H9 (cell line): Measurements from ENCODE around the gene RAC2. TPM values are rescaled to one million over a fixed set of nuclear protein-coding genes. Genes with fewer than 3 reads are reported as not detected.
A peak's percentile ranks its signal among the peaks of the same experiment; 100 is the strongest.

ENCODE experiments used
- DNase-seq: peaks from one replicate; pipeline ENCODE4 v3.0.0-alpha.2; 2017
- H2AFZ ChIP-seq: one replicate; pipeline ENCODE4 v1.6.1; 2013; ENCODE audit warnings: mild to moderate bottlenecking, low read length, control low read depth, moderate library complexity
- H2AK5ac ChIP-seq: 2 replicates; pipeline ENCODE4 v1.6.1; 2013; ENCODE audit warnings: low read length, control low read depth, mixed read lengths; ENCODE audit not compliant: insufficient read length
- H2BK120ac ChIP-seq: one replicate; pipeline ENCODE4 v1.6.1; 2013; ENCODE audit warnings: low read depth, mild to moderate bottlenecking, low read length, control low read depth, inconsistent platforms; ENCODE audit not compliant: poor library complexity, severe bottlenecking
- H2BK12ac ChIP-seq: 2 replicates; pipeline ENCODE4 v1.6.1; 2013; ENCODE audit warnings: low read length, control low read depth, mixed read lengths, low read depth; ENCODE audit not compliant: insufficient read length
- H2BK15ac ChIP-seq: 2 replicates; pipeline ENCODE4 v1.6.1; 2013; ENCODE audit warnings: low read depth, low read length, control low read depth
- H2BK20ac ChIP-seq: one replicate; pipeline ENCODE4 v1.6.1; 2013; ENCODE audit warnings: low read depth, mild to moderate bottlenecking, low read length, control low read depth, inconsistent platforms; ENCODE audit not compliant: poor library complexity, severe bottlenecking
- H2BK5ac ChIP-seq: 2 replicates; pipeline ENCODE4 v1.6.1; 2013; ENCODE audit warnings: low read length, control low read depth, mixed read lengths; ENCODE audit not compliant: insufficient read length
- H3K14ac ChIP-seq: 2 replicates; pipeline ENCODE4 v1.6.1; 2013; ENCODE audit warnings: low read length, control low read depth; ENCODE audit not compliant: insufficient read depth
- H3K18ac ChIP-seq: 2 replicates; pipeline ENCODE4 v1.6.1; 2013; ENCODE audit warnings: low read depth, mild to moderate bottlenecking, mixed read lengths, low read length, control low read depth; ENCODE audit not compliant: insufficient read length
- H3K23ac ChIP-seq: 2 replicates; pipeline ENCODE4 v1.6.1; 2013; ENCODE audit warnings: low read length, control low read depth, mixed read lengths, low read depth; ENCODE audit not compliant: insufficient read length
- H3K23me2 ChIP-seq: 2 replicates; pipeline ENCODE4 v1.6.1; 2013; ENCODE audit warnings: low read depth, mild to moderate bottlenecking, mixed read lengths, low read length, control low read depth; ENCODE audit not compliant: insufficient read length, poor library complexity, severe bottlenecking
- H3K27ac ChIP-seq: 2 replicates; pipeline ENCODE4 v1.5.1; 2013; ENCODE audit warnings: low read length, control low read depth, mixed read lengths, low read depth; ENCODE audit not compliant: insufficient read length
- H3K27me3 ChIP-seq: 2 replicates; pipeline ENCODE4 v1.6.1; 2013; ENCODE audit warnings: low read length, control low read depth, inconsistent platforms; ENCODE audit not compliant: insufficient read depth
- H3K4ac ChIP-seq: 2 replicates; pipeline ENCODE4 v1.6.1; 2013; ENCODE audit warnings: low read depth, mild to moderate bottlenecking, control low read depth, inconsistent platforms, low read length, moderate library complexity
- H3K4me1 ChIP-seq: 2 replicates; pipeline ENCODE4 v1.6.1; 2013; ENCODE audit warnings: low read length, control low read depth, inconsistent platforms; ENCODE audit not compliant: insufficient read depth
- H3K4me2 ChIP-seq: 2 replicates; pipeline ENCODE4 v1.6.1; 2013; ENCODE audit warnings: low read length, control low read depth, mixed read lengths; ENCODE audit not compliant: insufficient read length, insufficient read depth
- H3K56ac ChIP-seq: 2 replicates; pipeline ENCODE4 v1.6.1; 2013; ENCODE audit warnings: low read depth, mild to moderate bottlenecking, mixed read lengths, low read length, control low read depth; ENCODE audit not compliant: insufficient read length
- H3K79me1 ChIP-seq: 2 replicates; pipeline ENCODE4 v1.6.1; 2013; ENCODE audit warnings: low read depth, mild to moderate bottlenecking, moderate library complexity, low read length, control low read depth, inconsistent platforms; ENCODE audit not compliant: insufficient read depth, poor library complexity, severe bottlenecking
- H3K79me2 ChIP-seq: 2 replicates; pipeline ENCODE4 v1.6.1; 2013; ENCODE audit warnings: low read length, control low read depth, inconsistent platforms; ENCODE audit not compliant: insufficient read depth
- H3K9ac ChIP-seq: 2 replicates; pipeline ENCODE4 v1.6.1; 2013; ENCODE audit warnings: low read length, control low read depth, mixed read lengths; ENCODE audit not compliant: insufficient read length; ENCODE audit errors: extremely low read depth
- H3K9me3 ChIP-seq: one replicate; pipeline ENCODE4 v1.6.1; 2013; ENCODE audit warnings: low read depth, low read length, inconsistent platforms; ENCODE audit not compliant: control insufficient read depth
- H3T11ph ChIP-seq: one replicate; pipeline ENCODE4 v1.6.1; 2013; ENCODE audit warnings: mild to moderate bottlenecking, low read length, control low read depth, inconsistent platforms
- H4K20me1 ChIP-seq: one replicate; pipeline ENCODE4 v1.6.1; 2013; ENCODE audit not compliant: control insufficient read depth, insufficient read length, insufficient read depth
- H4K5ac ChIP-seq: 2 replicates; pipeline ENCODE4 v1.6.1; 2013; ENCODE audit warnings: low read depth, mild to moderate bottlenecking, mixed read lengths, low read length, control low read depth; ENCODE audit not compliant: insufficient read length
- H4K8ac ChIP-seq: replicated peaks from 2 replicates; pipeline ENCODE4 v1.6.1; 2013; ENCODE audit warnings: low read length, control low read depth, mixed read lengths, low read depth; ENCODE audit not compliant: insufficient read length
- H4K91ac ChIP-seq: 2 replicates; pipeline ENCODE4 v1.6.1; 2013; ENCODE audit warnings: low read depth, mild to moderate bottlenecking, moderate library complexity, mixed read lengths, low read length, control low read depth; ENCODE audit not compliant: insufficient read length
- H3K27ac Mint-ChIP-seq, 3 experiments: 2 replicates in 2 of 3; 3 replicates in 1 of 3; pipeline ENCODE4 v1.8.0; 2020 to 2021; ENCODE audit warnings: mixed read lengths in 3 of 3, mild to moderate bottlenecking in 1 of 3, moderate library complexity in 1 of 3
- H3K27me3 Mint-ChIP-seq: 2 replicates; pipeline ENCODE4 v1.8.0; 2021; ENCODE audit warnings: low read depth, mild to moderate bottlenecking, moderate library complexity, mixed read lengths
- H3K36me3 Mint-ChIP-seq, 3 experiments: 2 replicates in 2 of 3; 3 replicates in 1 of 3; pipeline ENCODE4 v1.8.0; 2020 to 2021; ENCODE audit warnings: low read depth in 3 of 3, mixed read lengths in 3 of 3; ENCODE audit not compliant: insufficient read depth in 1 of 3
- H3K4me1 Mint-ChIP-seq, 2 experiments: 2 replicates each; pipeline ENCODE4 v1.8.0; 2020; ENCODE audit warnings: mixed read lengths in 2 of 2
- H3K4me3 Mint-ChIP-seq, 2 experiments: 2 replicates in 1 of 2; 3 replicates in 1 of 2; pipeline ENCODE4 v1.8.0; 2020 to 2021; ENCODE audit warnings: mild to moderate bottlenecking in 2 of 2, mixed read lengths in 2 of 2, moderate library complexity in 1 of 2
- H3K9me3 Mint-ChIP-seq, 2 experiments: 2 replicates in 1 of 2; 3 replicates in 1 of 2; pipeline ENCODE4 v1.8.0; 2020; ENCODE audit warnings: mild to moderate bottlenecking in 2 of 2, mixed read lengths in 2 of 2, moderate library complexity in 1 of 2
- WGBS: extraction: QIAGEN DNeasy Blood & Tissue Kit; methylation state at CpG from one replicate; pipeline ENCODE4 v1.1.7; 2013; ENCODE audit warnings: missing lambda C conversion rate, low lambda C conversion rate, mixed read lengths; ENCODE audit not compliant: insufficient read length; ENCODE audit errors: extremely low coverage; 5-methylcytosine and 5-hydroxymethylcytosine counted together
- total RNA-seq: library from RNA; stranded (reverse); gene quantifications from 2 replicates; pipeline ENCODE4 v1.2.1, GENCODE V29; 2021
- TF ChIP-seq, protein P1 (sequence below): fragments of 200-600 bp; sonication (generic); conservative IDR thresholded peaks from 3 replicates; pipeline ENCODE4 v1.8.0; 2021; ENCODE audit warnings: antibody characterized with exemption, mild to moderate bottlenecking

Gene RAC2
- total RNA-seq, 1 experiment from 2014 or later: 2.8 TPM

- Histone ChIP-seq H2BK15ac (no peak overlapping the region), H3K9me3 (no peaks in the 10 kb centered on the region), H2BK120ac (no peak overlapping the region), H2BK12ac (no peak overlapping the region), H3K79me1 (no peaks in the 10 kb centered on the region), H4K91ac (no peak overlapping the region), H3K23ac (no peak overlapping the region), H3K27ac (no peak overlapping the region), H2BK20ac (no peak overlapping the region), H4K5ac (no peak overlapping the region), H3K4me1 (no peaks in the 10 kb centered on the region), H3K14ac (no peak overlapping the region), H3K18ac (no peak overlapping the region), H3K23me2 (no peaks in the 10 kb centered on the region), H2AFZ (no peak overlapping the region), H3T11ph (no peak overlapping the region), H2BK5ac (no peak overlapping the region), H3K56ac (no peak overlapping the region), H4K20me1 (no peaks in the 10 kb centered on the region), H2AK5ac (no peak overlapping the region), H3K9ac (no peak overlapping the region), H3K4ac (no peak overlapping the region), H3K27me3 (no peaks in the 10 kb centered on the region), H3K4me2 (no peak overlapping the region), H3K79me2 (no peaks in the 10 kb centered on the region), H4K8ac (no peak overlapping the region)
- Mint-ChIP-seq H3K4me1 (peaks cover 10 to 29% of the 10 kb centered on the region in 2 experiments), H3K9me3 (no peaks in the 10 kb centered on the region; a peak in 1 of 5 replicates), H3K27ac (no peak overlapping the region; a peak in 1 of 7 replicates), H3K36me3 (no peaks in the 10 kb centered on the region), H3K4me3 (peak overlapping the region in 1 of 2 experiments; percentile 7; a peak in 1 of 5 replicates), H3K27me3 (peaks cover 19% of the 10 kb centered on the region)
- no CpG with 5 or more reads among the region's 3 CpGs for WGBS
- TF ChIP-seq, protein P1, sequence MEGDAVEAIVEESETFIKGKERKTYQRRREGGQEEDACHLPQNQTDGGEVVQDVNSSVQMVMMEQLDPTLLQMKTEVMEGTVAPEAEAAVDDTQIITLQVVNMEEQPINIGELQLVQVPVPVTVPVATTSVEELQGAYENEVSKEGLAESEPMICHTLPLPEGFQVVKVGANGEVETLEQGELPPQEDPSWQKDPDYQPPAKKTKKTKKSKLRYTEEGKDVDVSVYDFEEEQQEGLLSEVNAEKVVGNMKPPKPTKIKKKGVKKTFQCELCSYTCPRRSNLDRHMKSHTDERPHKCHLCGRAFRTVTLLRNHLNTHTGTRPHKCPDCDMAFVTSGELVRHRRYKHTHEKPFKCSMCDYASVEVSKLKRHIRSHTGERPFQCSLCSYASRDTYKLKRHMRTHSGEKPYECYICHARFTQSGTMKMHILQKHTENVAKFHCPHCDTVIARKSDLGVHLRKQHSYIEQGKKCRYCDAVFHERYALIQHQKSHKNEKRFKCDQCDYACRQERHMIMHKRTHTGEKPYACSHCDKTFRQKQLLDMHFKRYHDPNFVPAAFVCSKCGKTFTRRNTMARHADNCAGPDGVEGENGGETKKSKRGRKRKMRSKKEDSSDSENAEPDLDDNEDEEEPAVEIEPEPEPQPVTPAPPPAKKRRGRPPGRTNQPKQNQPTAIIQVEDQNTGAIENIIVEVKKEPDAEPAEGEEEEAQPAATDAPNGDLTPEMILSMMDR: no peak
- no peak for DNase-seq
Observed at GRCh38 chr22:37235897-37236607, 8.0 kb downstream of the RAC2 start.
